GM23248 (cell line): ENCODE data around the gene IPO7. TPM values are rescaled to one million over a fixed set of nuclear protein-coding genes. Genes with fewer than 3 reads are reported as not detected.
A peak's percentile ranks its signal among the peaks of the same experiment; 100 is the strongest.

ENCODE experiments used
- DNase-seq: peaks from one replicate; pipeline ENCODE4 v3.0.0-alpha.2; 2015
- H2AFZ ChIP-seq: fragments of 200-600 bp; sonication (generic); 2 replicates; pipeline ENCODE4 v1.6.1; 2016; ENCODE audit warnings: antibody characterized with exemption
- H3F3A ChIP-seq: fragments of 200-600 bp; sonication (generic); 2 replicates; pipeline ENCODE4 v1.6.1; 2016; ENCODE audit warnings: mild to moderate bottlenecking, antibody characterized with exemption, mixed run types; ENCODE audit not compliant: insufficient read depth
- H3K27ac ChIP-seq: fragments of 200-600 bp; sonication (generic); 2 replicates; pipeline ENCODE4 v1.5.1; 2016; ENCODE audit warnings: mild to moderate bottlenecking
- H3K27me3 ChIP-seq: fragments of 200-600 bp; sonication (generic); replicated peaks from 2 replicates; pipeline ENCODE4 v1.6.1; 2016; ENCODE audit warnings: mild to moderate bottlenecking; ENCODE audit not compliant: insufficient read depth
- H3K36me3 ChIP-seq: fragments of 200-600 bp; sonication (generic); 2 replicates; pipeline ENCODE4 v1.6.1; 2016; ENCODE audit warnings: low read depth, mild to moderate bottlenecking
- H3K4me1 ChIP-seq: fragments of 200-600 bp; sonication (generic); 2 replicates; pipeline ENCODE4 v1.6.1; 2016; ENCODE audit warnings: mild to moderate bottlenecking; ENCODE audit not compliant: insufficient read depth
- H3K4me2 ChIP-seq: fragments of 200-600 bp; sonication (generic); one replicate; pipeline ENCODE4 v1.6.1; 2016; ENCODE audit warnings: mild to moderate bottlenecking; ENCODE audit not compliant: unreplicated experiment
- H3K4me3 ChIP-seq: fragments of 200-600 bp; sonication (generic); 2 replicates; pipeline ENCODE4 v1.5.1; 2016; ENCODE audit warnings: mild to moderate bottlenecking
- H3K79me2 ChIP-seq: fragments of 200-600 bp; sonication (generic); 2 replicates; pipeline ENCODE4 v1.6.1; 2016; ENCODE audit warnings: mild to moderate bottlenecking; ENCODE audit not compliant: insufficient read depth
- H3K9ac ChIP-seq: fragments of 200-600 bp; sonication (generic); 2 replicates; pipeline ENCODE4 v1.6.1; 2016; ENCODE audit warnings: mild to moderate bottlenecking
- H3K9me2 ChIP-seq: fragments of 200-600 bp; sonication (generic); 2 replicates; pipeline ENCODE4 v1.6.1; 2016; ENCODE audit warnings: mixed run types, mild to moderate bottlenecking, moderate library complexity; ENCODE audit not compliant: insufficient read depth
- H3K9me3 ChIP-seq: fragments of 200-600 bp; sonication (generic); one replicate; pipeline ENCODE4 v1.6.1; 2017; ENCODE audit warnings: low read depth
- H4K20me1 ChIP-seq: fragments of 200-600 bp; sonication (generic); 2 replicates; pipeline ENCODE4 v1.6.0; 2016; ENCODE audit not compliant: insufficient read depth
- EZH2 ChIP-seq: fragments of 200-600 bp; sonication (generic); IDR thresholded peaks from 2 replicates; pipeline ENCODE4 v1.6.1; 2018; ENCODE audit warnings: antibody characterized with exemption, mild to moderate bottlenecking; ENCODE audit not compliant: insufficient read depth, poor library complexity, severe bottlenecking
- EZH2phosphoT487 ChIP-seq: fragments of 200-600 bp; sonication (generic); IDR thresholded peaks from 2 replicates; pipeline ENCODE4 v1.6.1; 2018; ENCODE audit warnings: antibody characterized with exemption, moderate library complexity, mild to moderate bottlenecking, low read depth; ENCODE audit not compliant: insufficient read depth
- WGBS, 2 experiments: methylation state at CpG; one replicate each; pipeline ENCODE4 v1.1.6; 2015 to 2017; ENCODE audit warnings: low lambda C conversion rate in 2 of 2, low coverage in 1 of 2; ENCODE audit errors: missing lambda C conversion rate in 2 of 2; 5-methylcytosine and 5-hydroxymethylcytosine counted together
- in situ Hi-C: fragments of 300-500 bp; cut with MboI; formaldehyde crosslinking; loops from 2 replicates; pipeline ENCODE4 v1.15.0; 2020
- polyA plus RNA-seq: library from polyadenylated mRNA; unstranded; fragments of >200 nt; fragmentation: Nextera tagmentation; extraction: Ambion mirVana; gene quantifications from 2 replicates; pipeline ENCODE4 v1.2.1, GENCODE V29; 2016
- total RNA-seq: library from RNA; depleted of rRNA; stranded (reverse); fragments of >200 nt; shearing (Covaris generic); gene quantifications from 2 replicates; pipeline ENCODE4 v1.2.3, GENCODE V29; 2014

Gene IPO7
- total and polyA plus RNA-seq, 2 experiments from 2014 or later = 8.7 to 101 TPM

DNA sequence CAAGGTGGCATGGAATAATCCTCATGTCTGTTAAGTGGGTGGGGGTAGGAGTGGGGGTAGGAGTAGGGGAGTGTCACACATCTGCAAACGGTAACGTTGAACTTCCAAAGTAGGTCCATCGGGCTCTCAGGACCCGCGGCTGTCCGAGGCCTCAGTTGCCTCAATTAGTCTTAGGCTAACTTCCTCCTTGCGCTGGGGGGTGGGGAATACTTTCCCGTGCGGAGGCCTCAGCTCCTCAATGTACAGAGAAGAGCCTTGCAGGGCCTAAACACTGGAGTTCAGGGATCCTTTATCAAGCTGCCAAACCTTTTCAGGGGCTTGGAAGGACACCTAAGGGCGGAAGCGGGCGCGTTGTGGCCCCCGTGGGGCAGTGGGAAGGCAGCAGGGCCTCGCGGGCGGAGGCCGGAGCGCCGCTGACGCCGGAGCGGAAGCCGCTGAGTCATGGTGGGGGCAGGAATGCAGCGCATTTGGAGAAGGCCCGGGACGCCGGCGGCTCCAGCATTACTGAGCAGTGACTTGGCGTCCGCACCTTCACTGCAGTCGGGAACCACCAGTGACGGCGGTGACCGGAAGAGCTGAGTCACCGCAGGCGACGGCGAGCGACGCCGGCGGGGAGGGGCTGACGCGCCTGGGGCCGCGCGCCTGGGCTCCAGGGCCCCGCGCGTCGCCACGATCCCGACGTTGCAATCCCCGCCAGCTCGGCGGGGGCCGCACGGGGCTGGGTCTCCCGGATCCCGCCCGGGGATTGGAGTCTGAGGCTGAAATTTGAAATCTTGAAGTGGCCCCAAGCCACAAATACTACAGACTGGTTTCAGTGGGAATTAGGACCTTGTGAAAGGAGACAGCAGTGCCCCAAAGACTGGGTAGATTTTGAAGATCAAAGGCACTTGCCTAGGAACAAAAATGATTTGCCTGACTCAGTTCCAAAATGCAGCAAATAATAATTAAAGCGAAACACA, 20.2 kb upstream of the IPO7 start:
- Histone ChIP-seq H3F3A (peaks cover 26% of the 10 kb centered on the region), H3K4me2 (peak overlapping the region; percentile 59), H3K9ac (peak overlapping the region; percentile 82), H3K4me1 (peaks cover 33% of the 10 kb centered on the region), H3K4me3 (peak overlapping the region; percentile 59), H3K9me2 (no peaks in the 10 kb centered on the region), H2AFZ (peak overlapping the region; percentile 79), H3K27me3 (no peaks in the 10 kb centered on the region), H4K20me1 (no peaks in the 10 kb centered on the region), H3K79me2 (no peaks in the 10 kb centered on the region), H3K27ac (peak overlapping the region; percentile 96), H3K36me3 (no peaks in the 10 kb centered on the region), H3K9me3 (no peaks in the 10 kb centered on the region)
- in situ Hi-C loops = no loop called here
- TF ChIP-seq EZH2 (no peak), EZH2phosphoT487 (no peak)
- 4% methylated on average over 46 to 56 of the region's 64 CpGs for WGBS, 2 experiments
- DNase-seq = peak; percentile 100

DNA sequence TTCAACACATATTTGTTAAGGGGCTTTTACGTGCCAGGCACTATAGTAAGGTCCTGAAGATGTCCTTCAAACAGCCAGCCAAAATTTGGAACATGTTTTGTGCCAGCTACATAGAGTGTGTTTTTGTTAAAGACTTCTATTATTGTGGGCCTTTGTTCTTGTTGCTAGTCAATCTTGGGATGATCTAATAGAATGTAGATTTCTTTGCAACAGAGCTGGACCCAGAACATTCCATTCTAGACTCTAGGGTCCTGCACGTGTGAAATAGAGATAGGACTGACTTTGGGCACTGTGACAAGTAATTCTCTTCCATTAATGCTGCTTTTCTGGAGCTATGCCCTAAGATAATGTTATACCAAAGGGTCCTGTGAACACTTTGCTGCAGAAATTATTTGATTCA, 16.9 kb upstream of the IPO7 start:
- no peaks in the 10 kb centered on the region for H3K9me2 ChIP-seq
- H2AFZ ChIP-seq = 0 out of 2 replicates have a peak overlapping the region, but pooled peaks have one; percentile 21
- no peak overlapping the region for H3K4me3 ChIP-seq
- in situ Hi-C loops = no loop called here
- H3K27me3 ChIP-seq = no peaks in the 10 kb centered on the region
- H3K36me3 ChIP-seq = no peaks in the 10 kb centered on the region
- WGBS, 2 experiments = 61 to 63% methylated on average over 2 of the region's 2 CpGs
- H3K27ac ChIP-seq = no peak overlapping the region
- peaks cover 16% of the 10 kb centered on the region for H3F3A ChIP-seq
- no peaks in the 10 kb centered on the region for H3K79me2 ChIP-seq
- no peaks in the 10 kb centered on the region for H4K20me1 ChIP-seq
- no peaks in the 10 kb centered on the region for H3K9me3 ChIP-seq
- no peak overlapping the region for H3K4me2 ChIP-seq
- no peak overlapping the region for H3K9ac ChIP-seq
- no peak for DNase-seq
- peaks cover 21% of the 10 kb centered on the region for H3K4me1 ChIP-seq
- TF ChIP-seq EZH2 (no peak), EZH2phosphoT487 (no peak)

DNA sequence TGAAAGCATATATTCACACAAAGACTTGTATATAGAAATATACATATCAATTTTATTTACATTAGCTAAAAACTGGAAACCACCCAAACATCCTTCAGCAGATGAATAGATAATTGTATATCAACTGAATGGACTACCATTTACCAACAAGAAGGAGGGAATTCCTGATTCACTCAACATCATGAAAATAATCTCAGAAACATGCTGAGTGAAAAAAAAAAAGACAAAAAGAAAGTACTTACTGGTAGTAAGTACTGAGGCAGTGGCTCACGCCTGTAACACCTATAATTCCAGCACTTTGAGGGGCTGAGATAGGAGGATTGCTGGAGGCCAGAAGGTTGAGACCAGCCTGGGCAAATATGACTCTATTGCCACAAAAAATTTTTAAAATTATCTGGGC, 7.4 kb upstream of the IPO7 start:
- Histone ChIP-seq H3K36me3 (no peaks in the 10 kb centered on the region), H2AFZ (peak overlapping the region; percentile 57; the same call in 1 of the 2 replicates), H3K9me2 (no peaks in the 10 kb centered on the region), H3K9ac (no peak overlapping the region), H3K4me2 (no peak overlapping the region), H3K27me3 (no peaks in the 10 kb centered on the region), H3K27ac (peak overlapping the region; percentile 29; the same call in 1 of the 2 replicates), H3K79me2 (no peaks in the 10 kb centered on the region), H4K20me1 (no peaks in the 10 kb centered on the region), H3K4me1 (peaks cover 7% of the 10 kb centered on the region), H3F3A (peaks cover 8% of the 10 kb centered on the region; the same call in 1 of the 2 replicates), H3K9me3 (no peaks in the 10 kb centered on the region), H3K4me3 (no peak overlapping the region)
- TF ChIP-seq EZH2 (no peak), EZH2phosphoT487 (no peak)
- no peak for DNase-seq
- in situ Hi-C loops = no loop called here
- WGBS, 2 experiments = 88 to 93% methylated on average over 1 of the region's 1 CpG

DNA sequence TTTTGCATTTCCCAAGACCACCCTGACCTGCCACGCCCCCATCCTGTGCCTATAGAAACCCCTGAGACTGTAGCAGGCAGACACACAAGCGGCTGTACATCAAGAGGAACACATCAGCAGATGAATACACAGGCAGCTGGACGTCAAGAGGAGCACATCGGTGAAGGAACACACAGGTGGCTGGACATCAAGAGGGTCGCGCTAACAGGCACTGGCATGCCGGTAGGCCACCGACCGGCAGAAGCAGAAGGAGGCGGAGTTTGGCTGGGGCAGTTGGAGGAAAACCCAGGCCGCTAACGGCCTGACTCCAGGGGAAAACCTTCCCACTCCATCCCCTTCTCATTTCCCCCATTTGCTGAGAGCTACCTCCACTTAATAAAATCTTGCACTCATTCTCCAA, 5.4 kb upstream of the IPO7 start:
- no peak for TF ChIP-seq EZH2phosphoT487
- TF ChIP-seq EZH2 = no peak
- Histone ChIP-seq H3K79me2 (no peaks in the 10 kb centered on the region; the same call in 1 of the 2 replicates), H2AFZ (no peak overlapping the region), H3K4me3 (no peak overlapping the region), H3K27ac (no peak overlapping the region), H3F3A (peaks cover 8% of the 10 kb centered on the region; the same call in 1 of the 2 replicates), H3K36me3 (no peaks in the 10 kb centered on the region), H3K9me3 (no peaks in the 10 kb centered on the region), H4K20me1 (no peaks in the 10 kb centered on the region), H3K27me3 (no peaks in the 10 kb centered on the region), H3K9ac (no peak overlapping the region), H3K4me1 (peaks cover 7% of the 10 kb centered on the region), H3K9me2 (no peaks in the 10 kb centered on the region), H3K4me2 (no peak overlapping the region)
- 88 to 89% methylated on average over 12 of the region's 12 CpGs for WGBS, 2 experiments
- in situ Hi-C loops = no loop called here
- DNase-seq = no peak
